NCI-H1930 (cell line): ENCODE measurements around the gene DUOX2.
A peak's percentile ranks its signal among the peaks of the same experiment; 100 is the strongest.
"Not testable (repeated sequence)": the region's sequence is repeated elsewhere in the genome, so short reads cannot be mapped to it uniquely, and the experiment has no call there.

Experiments used
- DNase-seq, 2 experiments: peaks; one replicate each; lab custom pipeline; 2025; lab: John Stamatoyannopoulos, UW

DUOX2 gene

DNA sequence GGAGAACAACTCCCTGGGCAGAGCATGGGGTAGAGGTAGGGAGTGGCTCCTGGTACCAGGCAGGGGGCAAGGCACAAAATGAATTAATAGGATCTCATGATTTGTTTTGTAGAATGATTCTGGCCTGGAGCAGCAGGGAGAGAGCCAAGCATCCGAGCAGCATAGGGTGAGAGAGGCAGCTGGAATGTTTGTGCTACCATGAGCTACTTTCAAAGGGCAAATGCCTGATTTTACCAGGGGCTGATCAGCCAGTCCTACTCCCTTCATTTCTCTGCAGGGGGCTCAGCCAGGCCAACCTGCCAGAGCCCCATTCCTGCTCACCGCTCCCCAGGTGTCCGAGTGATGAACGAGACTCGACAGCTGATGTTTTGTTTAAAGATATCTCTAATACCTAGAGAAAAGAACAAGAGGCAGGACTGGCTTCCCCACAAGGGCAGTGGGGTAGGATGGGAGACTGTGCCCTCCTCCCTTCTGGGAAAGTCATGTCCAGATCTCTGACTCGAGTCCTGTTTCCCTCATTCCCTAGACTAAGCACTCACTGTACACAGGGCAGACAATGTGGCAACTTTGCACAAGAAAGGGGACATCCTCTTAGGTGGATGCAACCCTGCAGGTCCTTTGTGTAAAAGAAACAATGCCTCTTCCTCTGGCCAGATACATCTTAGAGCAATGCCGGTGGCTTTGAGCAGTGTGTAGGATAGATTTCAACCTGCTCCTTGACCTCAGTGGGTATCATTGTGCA lies 12.9 kb downstream of the DUOX2 start:
- no peak for DNase-seq

DNA sequence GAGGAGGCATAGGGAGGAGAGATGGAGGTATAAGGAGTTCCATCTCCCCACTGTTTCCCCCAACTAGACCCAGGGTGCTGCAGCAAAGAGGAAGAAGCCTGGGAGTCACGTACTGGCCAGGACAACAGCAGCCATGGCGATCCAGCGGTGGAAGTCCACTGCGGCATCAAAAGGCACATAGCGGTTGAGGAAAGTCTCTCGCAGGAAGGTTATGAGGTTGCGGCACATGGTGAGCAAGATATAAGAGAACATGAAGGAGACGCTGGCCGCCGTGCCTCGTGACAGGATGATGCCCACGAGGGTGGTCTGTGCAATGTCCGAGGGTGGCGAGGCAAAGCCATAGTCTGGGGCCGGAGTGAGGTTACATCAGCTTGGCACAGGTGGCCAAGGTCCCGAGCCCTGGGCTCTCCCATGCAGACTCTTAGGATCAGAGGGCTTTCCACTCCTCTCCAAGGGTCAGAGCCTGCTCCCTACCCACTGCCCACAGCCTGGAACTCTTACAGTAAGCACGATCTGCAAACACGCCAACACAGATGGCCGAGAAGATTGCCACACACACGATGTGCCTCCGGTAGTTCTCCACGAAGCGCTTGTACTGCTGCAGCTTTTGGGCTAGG lies 14.3 kb downstream of the DUOX2 start:
- DNase-seq = no peak

DNA sequence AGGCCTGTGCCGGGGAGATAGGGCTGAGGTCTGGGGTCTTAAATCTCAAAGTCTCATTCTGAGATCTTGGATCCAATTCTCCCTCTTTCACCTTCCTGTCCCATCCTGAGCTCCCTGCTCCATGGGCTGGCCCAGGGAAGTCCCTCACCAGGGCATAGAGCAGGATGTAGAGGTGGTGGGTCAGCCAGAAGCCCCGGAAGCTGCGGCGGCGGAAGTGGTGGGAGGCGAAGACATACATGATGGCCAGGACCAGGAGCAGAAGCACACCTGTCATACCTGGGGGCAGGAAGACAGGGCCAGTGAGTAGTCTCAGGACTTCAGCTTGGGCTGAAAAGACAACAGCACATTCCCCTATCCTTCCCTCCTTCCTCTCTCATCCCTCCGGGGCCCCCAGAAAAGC lies 16.5 kb downstream of the DUOX2 start:
- DNase-seq = no peak

DNA sequence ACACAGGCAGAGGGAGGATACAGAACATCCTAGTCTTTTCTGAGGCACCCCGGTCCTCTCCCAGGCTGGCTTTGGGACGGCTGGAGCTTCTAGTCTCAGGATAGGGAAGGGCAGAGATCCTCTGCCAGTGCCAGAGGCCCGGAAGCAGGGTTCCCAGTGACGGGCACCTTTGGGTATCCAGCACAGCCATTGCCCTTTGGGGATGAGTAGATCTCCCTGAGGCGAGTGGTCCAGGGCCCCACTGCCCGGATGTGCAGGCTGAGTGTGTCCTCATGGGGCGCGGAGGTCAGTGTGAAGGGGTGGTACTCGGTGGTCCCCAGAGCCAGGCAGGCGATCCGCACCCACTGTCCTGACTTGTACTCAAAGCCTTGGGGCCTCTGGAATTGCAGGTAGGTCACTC lies 18.3 kb downstream of the DUOX2 start:
- no peak for DNase-seq

DNA sequence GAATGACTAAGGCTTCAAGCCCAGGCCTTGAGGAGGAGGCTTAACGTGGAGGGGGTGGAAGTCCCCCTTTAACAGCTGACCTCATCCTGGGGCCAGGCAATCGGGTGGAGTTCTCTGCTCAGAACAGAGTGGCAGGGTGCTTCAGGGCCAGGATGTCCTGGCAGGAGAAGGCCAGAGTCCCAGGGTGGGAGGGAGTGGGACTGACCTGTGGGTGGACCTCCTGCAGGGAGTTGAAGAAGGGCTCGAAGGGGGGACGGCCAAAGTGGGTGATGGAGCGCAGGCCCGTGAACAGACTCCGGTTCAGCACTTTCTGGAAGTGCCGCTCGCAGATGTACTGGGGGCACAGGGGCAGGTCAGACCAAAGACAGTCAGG lies 19.6 kb downstream of the DUOX2 start:
- DNase-seq = no peak

DNA sequence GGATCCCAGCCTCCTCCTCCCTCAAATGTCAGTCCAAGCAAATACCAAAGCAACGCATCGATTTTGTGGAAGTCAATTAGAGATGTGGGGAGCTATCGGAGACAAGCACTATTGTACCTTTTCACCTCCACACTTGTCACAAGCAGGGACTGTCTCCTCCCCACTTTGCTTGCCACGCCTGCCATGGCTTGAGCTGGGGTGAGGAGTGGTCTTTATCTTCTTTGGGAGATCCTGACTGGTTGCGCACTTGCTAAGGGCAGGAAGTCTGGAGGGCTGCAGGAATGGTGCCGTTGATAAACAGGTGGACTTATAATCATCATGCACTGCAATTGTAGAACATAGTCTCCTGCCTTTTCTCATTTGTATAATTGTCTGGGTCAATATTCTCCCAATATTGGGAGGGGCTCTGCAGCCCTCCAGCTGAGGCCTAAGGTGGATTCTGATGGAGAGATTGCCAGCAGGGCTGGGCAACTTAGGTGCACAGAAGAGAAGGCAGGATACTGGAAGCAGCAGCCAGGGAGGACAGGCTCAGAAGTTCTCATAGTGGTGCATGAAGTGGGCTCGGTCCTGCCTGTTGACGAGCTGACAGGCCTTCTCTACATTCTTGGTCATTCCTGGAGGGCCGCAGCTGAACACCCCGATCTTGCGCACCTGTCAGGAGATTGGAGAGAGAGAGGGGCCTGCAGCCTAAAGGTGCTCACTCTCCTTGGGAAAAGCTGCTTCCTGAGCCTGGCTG lies 20.2 kb downstream of the DUOX2 start:
- no peak for DNase-seq

DNA sequence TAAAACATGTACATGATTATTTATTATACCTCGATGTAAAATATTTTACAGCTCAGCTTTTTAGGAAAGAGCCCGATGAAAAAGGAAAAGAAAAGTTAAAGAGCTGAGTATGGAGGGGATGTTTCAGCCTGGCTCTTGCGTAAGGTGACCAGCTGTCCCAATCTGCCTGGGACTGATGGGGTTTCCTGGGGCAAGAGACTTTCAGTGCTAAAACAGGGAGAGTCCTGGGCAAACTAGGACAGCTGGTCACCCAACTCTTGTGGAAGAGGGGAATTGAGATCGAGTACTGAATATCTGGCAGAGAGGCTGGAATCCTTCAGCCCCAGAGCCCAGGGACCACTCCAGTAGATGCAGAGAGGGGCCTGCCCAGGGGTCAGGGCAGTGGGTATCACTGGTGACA lies 21.0 kb downstream of the DUOX2 start:
- DNase-seq = no peak

DNA sequence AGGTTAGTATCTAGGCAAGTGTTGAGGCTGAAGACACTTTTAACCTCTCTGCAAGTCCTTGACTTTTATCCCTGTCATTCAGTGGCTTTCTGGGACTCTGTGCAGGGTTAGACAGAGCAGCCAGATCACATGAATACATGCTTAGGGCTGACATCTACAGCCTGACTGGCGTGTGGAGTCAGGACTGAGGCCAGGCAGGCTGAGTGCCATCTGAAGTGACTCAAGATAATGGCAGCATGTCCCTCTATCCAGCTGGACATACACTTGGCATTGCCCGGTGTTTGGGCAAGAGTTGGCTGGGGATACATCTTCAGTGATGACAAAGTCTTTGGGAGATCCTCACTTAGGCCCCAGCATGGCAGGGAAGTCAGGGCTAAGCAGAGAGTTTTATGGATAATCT lies 22.4 kb downstream of the DUOX2 start:
- no peak for DNase-seq

DNA sequence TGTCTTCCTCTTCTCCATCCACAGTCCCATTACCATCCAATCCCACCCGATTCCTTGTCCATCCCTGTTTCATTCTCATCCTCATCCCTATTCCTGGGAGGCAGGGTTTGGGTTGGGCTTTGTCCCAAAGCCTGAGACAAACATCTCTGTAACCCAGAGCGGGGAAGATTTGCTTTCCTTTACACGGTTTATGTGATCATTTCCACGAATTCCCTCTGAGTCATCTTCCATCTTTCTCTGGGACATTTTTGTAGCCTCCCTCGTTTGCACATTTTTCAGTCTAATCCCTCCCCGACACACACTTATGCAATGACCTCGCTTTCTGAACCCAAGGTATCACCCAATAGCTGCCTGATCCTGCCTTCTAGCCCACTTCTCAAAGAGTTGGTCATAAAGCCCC lies 22.8 kb downstream of the DUOX2 start:
- no peak for DNase-seq

DNA sequence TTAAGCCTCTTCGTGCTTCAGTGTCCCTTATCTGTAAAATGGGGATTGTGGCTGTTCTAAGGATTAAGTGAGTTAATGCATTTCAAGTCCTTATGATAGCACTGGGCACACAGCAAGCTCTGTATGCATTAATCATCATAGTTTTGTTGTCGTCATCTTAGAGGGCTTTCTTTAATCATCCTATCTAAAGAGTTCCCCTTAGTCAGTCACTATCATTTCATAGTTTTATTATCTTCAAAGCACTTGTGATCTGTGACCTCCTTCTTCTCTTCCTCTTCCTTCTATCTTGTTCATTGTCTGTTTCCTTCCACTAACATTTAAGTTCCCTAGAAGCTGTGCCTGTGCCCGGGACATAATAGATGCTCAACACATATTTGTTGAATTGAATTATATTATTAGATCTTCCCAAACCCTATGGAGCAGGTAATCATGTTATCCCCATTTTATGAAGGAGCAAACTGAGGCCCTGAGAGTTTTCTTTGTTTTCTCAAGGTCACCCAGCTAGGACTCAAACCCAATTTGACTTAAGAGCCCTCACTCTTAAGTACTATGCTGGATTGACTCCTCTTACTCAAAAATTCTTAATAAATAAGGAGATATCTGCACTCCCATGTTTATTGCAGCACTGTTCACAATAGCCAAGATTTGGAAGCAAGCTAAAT lies 24.1 kb downstream of the DUOX2 start:
- DNase-seq = no peak

DNA sequence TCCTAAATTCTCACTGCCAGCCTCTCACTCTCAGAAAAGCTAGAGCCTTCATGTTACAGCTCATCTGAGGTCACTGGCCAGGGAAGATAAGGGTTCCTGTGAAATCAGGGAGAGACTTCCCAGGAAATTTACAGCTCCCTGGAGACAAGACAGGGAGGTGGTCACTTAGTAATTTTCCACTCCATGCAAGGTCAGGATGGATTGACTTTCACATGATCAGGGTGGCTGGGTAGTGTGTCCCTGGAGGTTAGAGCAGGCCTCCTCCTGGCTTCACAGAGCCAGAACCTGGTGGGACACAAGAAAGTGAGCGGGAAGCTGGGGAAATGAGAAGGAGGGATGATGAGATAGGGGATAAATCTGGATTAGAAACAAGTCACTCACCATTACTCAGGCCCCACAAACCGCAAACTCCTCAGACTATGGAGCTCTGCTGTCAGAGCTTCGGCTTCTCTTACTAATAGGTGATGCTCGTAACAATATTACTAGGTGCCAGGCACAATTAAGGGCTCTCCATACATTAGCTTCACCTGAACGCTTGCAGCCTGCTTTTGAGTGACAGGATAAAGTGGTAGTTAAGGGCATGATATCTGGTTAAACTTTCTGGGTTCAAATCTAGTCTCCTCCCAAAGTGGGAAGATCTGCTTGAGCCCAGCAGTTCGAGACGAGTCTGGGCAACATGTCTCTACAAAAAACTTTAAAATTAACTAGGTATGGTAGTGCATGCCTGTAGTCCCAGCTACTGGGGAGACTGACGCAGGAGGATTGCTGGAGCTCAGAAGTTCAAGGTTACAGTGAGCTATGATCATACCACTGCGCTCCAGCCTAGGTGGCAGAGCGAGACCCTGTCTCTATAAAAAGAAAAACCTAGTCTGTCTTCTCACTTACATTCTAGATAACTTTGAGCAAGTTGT lies 24.9 kb downstream of the DUOX2 start:
- peak in 1 of 2 experiments; percentile 1 for DNase-seq

DNA sequence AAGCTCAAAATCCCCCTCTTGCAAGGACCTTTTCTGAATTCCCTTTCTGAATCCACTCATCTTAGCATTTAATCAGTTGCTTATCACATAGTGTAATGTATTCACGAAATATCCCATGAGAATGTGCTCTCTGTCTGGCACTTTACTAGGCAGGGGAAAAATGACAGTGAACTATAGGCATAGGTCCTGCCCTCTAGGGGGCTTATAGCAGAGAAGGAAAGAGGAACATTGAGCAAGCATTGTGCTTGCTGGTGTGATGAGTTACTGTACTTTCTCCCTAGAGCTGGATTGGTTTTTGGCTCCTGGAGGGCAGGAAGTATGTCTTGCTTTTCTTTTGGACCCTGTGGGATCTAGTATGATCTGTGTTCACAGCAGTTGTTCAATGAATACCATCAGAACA lies 26.5 kb downstream of the DUOX2 start:
- peak in 1 of 2 experiments; percentile 4 for DNase-seq

DNA sequence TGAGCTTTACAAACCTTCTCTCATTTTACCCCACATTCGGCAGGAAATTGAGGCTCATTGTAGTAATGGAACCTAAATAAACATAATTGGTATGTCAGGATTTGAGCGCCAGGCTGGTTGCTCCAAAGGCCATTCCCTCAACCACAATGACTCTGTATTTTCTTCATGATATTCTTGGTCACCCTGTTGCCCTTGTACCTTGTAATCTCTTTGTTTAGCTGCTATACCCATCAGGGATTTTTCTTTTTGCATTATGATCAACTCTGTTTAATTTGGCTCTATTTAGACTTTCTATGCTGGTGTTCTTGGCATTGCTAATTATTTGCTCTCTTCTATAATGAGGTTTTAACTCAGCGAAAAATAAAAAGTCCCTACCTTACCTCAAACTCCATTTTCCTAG lies 29.8 kb downstream of the DUOX2 start:
- no peak for DNase-seq

DNA sequence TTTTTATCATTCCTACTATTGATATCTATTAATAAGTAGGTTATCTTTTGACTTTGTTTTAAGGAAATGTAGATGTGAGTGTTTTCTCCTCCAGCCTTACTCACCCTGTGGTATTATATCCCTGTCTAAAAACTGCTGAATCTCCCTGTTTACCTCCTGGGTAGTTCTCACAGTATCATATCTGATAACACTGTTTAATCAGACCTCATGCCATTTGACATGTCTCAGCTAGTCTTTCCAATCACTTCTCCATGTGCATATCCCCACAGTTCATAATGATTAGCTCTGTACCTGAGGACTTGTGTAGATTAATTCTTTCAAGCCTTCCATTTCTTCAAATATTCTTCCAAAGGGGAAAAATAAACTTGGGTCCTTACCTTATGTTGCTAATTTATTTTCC lies 30.7 kb downstream of the DUOX2 start:
- no peak for DNase-seq

DNA sequence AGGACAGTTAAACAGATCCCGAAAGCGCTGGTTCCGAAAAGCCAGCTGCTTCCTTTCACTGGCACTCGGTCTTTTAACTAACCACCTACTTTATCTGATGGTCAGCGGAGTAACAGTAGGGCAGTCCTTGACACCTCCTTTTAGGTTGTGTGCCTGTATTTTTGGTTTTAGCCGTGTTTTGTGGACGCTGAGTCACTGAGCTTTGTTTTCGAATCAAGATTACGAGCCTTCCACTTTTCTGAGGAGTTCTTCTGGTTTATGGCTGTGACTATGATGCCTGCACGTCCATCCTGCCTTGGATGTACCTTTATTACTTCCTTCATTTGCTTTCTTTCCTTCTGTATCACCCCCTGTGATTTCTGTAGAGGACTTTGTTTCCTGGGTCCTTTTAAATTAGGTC lies 31.6 kb downstream of the DUOX2 start:
- not testable (repeated sequence) for DNase-seq

DNA sequence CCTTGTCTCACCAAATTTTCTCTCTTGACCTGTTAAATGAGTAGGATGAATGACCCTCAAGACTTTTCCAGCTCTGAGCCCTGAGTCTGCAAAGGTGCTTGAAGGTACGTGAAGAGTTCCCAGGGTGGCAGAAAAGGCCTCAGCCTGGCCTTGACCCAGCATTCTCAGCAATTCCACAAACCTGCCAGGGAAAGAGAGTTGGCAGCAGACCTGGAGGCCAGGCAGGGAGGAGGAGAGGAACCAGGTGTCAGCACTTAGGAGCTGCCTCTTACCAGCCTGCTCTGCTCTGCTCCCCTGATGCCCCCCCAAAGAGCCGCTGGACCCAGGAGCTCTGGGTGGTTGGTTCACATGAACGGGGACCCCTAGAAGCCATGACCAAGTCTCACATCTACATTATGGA lies 33.4 kb downstream of the DUOX2 start:
- DNase-seq = not testable (repeated sequence)

DNA sequence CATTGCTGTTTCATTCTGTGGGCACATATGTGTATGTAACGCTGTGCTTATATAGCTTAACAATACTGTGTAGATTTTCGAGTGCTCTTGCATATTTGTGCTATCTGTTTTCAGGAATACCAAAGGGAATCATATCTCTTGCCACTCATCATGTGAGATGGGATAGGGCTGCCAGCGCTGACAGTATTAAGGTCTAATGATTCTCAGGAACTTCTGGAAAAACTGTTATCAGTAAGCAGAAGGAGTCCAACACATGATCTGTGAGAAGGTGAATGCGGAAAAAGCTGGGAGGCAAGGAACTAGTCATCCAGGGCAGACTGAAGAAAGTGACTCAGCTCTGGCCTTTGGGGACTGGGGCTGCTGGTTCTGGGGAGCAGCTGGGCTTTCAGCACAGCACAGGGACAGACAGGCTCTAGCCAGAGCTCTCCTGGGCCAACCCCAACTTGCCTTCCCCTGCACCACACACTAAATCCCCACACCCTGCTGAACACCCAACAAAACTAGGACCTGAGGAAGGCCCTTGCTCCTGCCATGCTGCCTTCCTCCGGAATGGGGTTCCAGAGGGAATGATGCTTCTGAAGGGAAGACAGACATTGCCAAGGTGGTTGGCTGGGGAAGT lies 34.2 kb downstream of the DUOX2 start:
- not testable (repeated sequence) for DNase-seq

DNA sequence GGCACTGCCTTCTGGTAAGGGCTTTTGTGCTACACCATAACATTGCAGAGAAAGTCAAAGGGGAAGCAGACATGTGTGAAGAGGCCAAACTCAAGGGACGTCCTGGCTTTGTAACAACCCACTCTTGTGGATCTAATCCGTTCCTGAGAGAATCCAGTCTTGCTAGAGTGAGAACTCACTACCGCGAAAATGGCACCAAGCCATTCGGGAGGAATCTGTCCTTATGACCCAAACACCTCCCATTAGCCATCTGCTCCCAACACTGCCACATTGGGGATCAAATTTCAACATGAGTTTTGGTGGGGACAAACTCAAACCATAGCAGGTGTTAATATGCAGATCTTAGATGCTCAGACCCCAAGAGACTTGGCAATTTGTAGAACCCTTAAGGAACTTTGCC lies 34.8 kb downstream of the DUOX2 start:
- DNase-seq = not testable (repeated sequence)

DNA sequence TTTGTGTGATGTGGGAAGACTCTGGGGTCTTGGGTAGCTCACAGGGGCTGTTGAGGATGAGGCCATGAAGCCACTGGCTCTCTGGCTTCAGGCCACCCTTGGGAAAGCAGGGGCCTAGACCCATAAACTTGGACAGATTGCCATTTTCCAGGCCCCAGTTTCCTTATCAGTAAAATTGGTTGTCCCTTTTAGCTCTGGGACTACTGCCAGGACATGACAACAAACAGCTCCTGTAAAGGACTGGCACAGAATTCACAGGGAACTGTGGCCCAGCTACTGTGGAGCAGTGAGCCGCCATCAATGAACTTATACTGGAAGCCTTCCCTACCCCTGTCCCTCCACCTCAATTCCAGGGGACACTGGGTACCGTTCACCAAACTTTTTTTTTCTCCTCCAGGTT lies 36.6 kb downstream of the DUOX2 start:
- DNase-seq = not testable (repeated sequence)

DNA sequence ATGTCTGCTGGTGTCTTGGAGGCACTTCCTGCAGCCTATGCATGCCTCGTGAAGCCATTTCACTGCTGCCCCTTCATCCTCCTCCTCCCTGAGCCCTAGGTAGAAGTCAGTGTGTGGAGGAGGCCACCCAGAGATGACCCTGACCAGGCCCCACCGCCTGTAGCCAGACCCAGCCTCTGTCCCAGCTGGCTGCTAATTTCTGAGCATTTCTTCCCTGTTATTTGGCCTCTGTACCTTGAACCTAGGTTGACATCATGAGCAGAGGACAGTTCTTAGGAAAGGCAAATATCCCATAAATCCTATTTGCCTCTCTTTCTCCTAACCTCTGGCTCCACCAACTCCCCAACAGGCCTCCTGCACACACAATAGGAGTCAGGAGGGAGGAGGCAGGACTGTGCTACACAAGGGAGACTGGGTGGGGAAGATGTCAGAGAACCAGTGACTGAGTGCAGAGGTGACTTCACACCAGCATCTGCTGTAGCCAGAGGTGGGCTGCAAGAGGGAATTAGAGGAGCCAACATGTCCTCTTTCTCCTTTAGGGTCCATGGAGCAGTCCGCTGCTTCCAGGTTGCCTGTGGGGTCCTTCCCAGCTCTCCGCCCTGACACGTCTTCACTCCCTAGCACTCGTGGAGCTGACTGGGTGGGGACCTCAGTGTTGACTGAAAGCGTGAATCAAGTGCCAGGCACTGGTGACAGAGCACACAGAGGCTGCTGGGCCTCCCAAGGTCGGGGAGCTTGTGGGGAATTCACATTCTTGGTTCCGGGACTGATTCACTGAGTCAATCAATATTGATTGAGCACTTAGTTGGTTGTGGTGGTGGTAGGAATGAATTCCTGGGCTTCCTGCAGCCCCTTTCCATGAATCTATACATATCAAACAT lies 38.3 kb downstream of the DUOX2 start:
- not testable (repeated sequence) for DNase-seq
